Measurements from ENCODE around the gene ANKRD33B. TPM values are rescaled to one million over a fixed set of nuclear protein-coding genes. Genes with fewer than 3 reads are reported as not detected.

ANKRD33B gene
- total and polyA plus RNA-seq, 2 experiments from 2014 or later, result 2.9 to 15.4 TPM

GRCh38 chr5:10518347-10518746 lies 45.5 kb upstream of the ANKRD33B start (continued):
- TF ChIP-seq CTCF (conservative IDR thresholded peaks at IDR 0.05; ENCODE audit: low read depth in 2 of 2) (no peak), EZH2 (IDR thresholded peaks at IDR 0.05; ENCODE audit: low read depth, unreplicated experiment) (no peak)
- TF ChIP-seq, protein P1, sequence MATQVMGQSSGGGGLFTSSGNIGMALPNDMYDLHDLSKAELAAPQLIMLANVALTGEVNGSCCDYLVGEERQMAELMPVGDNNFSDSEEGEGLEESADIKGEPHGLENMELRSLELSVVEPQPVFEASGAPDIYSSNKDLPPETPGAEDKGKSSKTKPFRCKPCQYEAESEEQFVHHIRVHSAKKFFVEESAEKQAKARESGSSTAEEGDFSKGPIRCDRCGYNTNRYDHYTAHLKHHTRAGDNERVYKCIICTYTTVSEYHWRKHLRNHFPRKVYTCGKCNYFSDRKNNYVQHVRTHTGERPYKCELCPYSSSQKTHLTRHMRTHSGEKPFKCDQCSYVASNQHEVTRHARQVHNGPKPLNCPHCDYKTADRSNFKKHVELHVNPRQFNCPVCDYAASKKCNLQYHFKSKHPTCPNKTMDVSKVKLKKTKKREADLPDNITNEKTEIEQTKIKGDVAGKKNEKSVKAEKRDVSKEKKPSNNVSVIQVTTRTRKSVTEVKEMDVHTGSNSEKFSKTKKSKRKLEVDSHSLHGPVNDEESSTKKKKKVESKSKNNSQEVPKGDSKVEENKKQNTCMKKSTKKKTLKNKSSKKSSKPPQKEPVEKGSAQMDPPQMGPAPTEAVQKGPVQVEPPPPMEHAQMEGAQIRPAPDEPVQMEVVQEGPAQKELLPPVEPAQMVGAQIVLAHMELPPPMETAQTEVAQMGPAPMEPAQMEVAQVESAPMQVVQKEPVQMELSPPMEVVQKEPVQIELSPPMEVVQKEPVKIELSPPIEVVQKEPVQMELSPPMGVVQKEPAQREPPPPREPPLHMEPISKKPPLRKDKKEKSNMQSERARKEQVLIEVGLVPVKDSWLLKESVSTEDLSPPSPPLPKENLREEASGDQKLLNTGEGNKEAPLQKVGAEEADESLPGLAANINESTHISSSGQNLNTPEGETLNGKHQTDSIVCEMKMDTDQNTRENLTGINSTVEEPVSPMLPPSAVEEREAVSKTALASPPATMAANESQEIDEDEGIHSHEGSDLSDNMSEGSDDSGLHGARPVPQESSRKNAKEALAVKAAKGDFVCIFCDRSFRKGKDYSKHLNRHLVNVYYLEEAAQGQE (IDR thresholded peaks at IDR 0.05; ENCODE audit: unreplicated experiment), result no peak

DNA sequence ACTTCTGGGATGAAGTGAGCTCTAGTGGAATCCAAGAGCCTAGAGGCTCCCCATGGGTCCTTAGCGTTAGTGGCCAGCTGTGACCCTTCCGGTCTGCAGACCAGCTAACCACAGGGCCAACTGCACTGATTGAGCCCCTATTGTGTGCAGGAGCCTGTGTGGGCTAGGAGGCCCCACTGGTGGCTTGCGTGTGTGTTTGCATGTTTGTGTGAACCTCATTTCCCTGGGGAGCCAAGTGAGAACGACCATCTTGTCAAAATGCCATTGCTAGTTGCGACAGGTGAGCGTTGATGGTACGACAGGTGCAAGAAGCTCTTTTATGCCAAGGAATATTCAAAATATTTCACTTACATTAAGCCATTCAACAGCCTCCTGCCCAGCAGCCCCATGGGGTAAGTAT lies 44.1 kb upstream of the ANKRD33B start:
- Mint-ChIP-seq H3K27ac (no peak overlapping the region), H3K9me3 (peaks cover 23% of the 10 kb centered on the region), H3K4me1 (peaks cover 6% of the 10 kb centered on the region; the same call in 2 of the 3 replicates), H3K4me3 (no peak overlapping the region), H3K27me3 (ENCODE audit: insufficient read depth, low read depth, poor library complexity) (peaks cover 7% of the 10 kb centered on the region), H3K36me3 (ENCODE audit: low read depth) (peaks cover 15% of the 10 kb centered on the region; the same call in 1 of the 3 replicates)
- Histone ChIP-seq H3K4me3 (no peak overlapping the region), H2AFZ (no peak overlapping the region), H3K27me3 (ENCODE audit: insufficient read depth) (no peaks in the 10 kb centered on the region), H4K20me1 (replicated peaks; ENCODE audit: insufficient read depth) (no peaks in the 10 kb centered on the region), H3K4me2 (no peak overlapping the region), H3K79me2 (replicated peaks; ENCODE audit: insufficient read depth) (no peaks in the 10 kb centered on the region), H3K27ac (ENCODE audit: low read depth) (no peak overlapping the region), H3F3A (replicated peaks; ENCODE audit: low read depth) (no peaks in the 10 kb centered on the region), H3K36me3 (ENCODE audit: insufficient read depth) (no peaks in the 10 kb centered on the region), H3K4me1 (ENCODE audit: insufficient read depth) (no peaks in the 10 kb centered on the region; the same call in 1 of the 2 replicates), H3K9me2 (ENCODE audit: insufficient read depth) (no peaks in the 10 kb centered on the region)
- TF ChIP-seq CREB1 (CRISPR knock-in tag; IDR thresholded peaks at IDR 0.05; ENCODE audit: low read depth) (no peak), ETS1 (IDR thresholded peaks at IDR 0.05) (no peak), EZH2 (IDR thresholded peaks at IDR 0.05; ENCODE audit: low read depth, unreplicated experiment) (no peak)
- no peak for ATAC-seq
- DNase-seq (ENCODE audit: low spot score), result no peak

DNA sequence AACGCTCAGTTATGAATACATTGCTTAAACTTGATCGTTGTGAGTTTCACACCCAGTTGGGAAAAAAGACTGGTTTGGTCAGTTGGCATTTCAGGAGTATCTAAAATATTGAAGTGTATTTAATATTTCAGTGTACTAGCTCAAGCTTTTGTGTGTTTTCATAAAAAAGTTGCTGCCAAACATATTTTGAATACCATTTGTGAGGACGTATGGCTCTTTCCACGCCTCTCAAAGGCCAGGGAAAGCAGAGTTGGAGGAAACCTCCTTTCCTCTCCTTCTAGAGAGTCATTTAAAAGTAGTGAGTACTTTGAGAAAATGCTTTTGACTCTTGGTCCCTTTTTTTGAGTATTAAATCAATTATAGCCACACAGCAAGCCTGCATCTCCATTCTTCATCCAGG lies 43.2 kb upstream of the ANKRD33B start:
- H3K27me3 ChIP-seq (ENCODE audit: insufficient read depth), result no peaks in the 10 kb centered on the region
- no peak overlapping the region for H3K27ac ChIP-seq (ENCODE audit: low read depth)
- H3K27ac Mint-ChIP-seq, result no peak overlapping the region
- no peaks in the 10 kb centered on the region for H3K36me3 ChIP-seq (ENCODE audit: insufficient read depth)
- H3K4me2 ChIP-seq, result no peak overlapping the region
- H3K4me1 Mint-ChIP-seq, result peaks cover 12% of the 10 kb centered on the region
- no peak for ATAC-seq
- no peak for DNase-seq (ENCODE audit: low spot score)
- no peaks in the 10 kb centered on the region for H3F3A ChIP-seq (replicated peaks; ENCODE audit: low read depth)
- H3K4me3 Mint-ChIP-seq, result no peak overlapping the region
- H3K4me1 ChIP-seq (ENCODE audit: insufficient read depth), result no peaks in the 10 kb centered on the region
- no peaks in the 10 kb centered on the region for H3K79me2 ChIP-seq (replicated peaks; ENCODE audit: insufficient read depth)
- peaks cover 23% of the 10 kb centered on the region for H3K9me3 Mint-ChIP-seq
- H3K4me3 ChIP-seq, result no peak overlapping the region
- no peaks in the 10 kb centered on the region for H4K20me1 ChIP-seq (replicated peaks; ENCODE audit: insufficient read depth)
- H3K27me3 Mint-ChIP-seq (ENCODE audit: insufficient read depth, low read depth, poor library complexity), result peaks cover 7% of the 10 kb centered on the region
- H3K9me2 ChIP-seq (ENCODE audit: insufficient read depth), result no peaks in the 10 kb centered on the region
- H3K36me3 Mint-ChIP-seq (ENCODE audit: low read depth), result peaks cover 15% of the 10 kb centered on the region; the same call in 1 of the 3 replicates
- no peak overlapping the region for H2AFZ ChIP-seq
- TF ChIP-seq ETS1 (IDR thresholded peaks at IDR 0.05), result no peak
- no peak for TF ChIP-seq JUNB (IDR thresholded peaks at IDR 0.05; ENCODE audit: unreplicated experiment)
- no peak for TF ChIP-seq CTCF (conservative IDR thresholded peaks at IDR 0.05; ENCODE audit: low read depth in 2 of 2)
- no peak for TF ChIP-seq EZH2 (IDR thresholded peaks at IDR 0.05; ENCODE audit: low read depth, unreplicated experiment)
- TF ChIP-seq ZNF331 (CRISPR knock-in tag; IDR thresholded peaks at IDR 0.05; ENCODE audit: low read depth), result no peak
- TF ChIP-seq, protein P1 (IDR thresholded peaks at IDR 0.05; ENCODE audit: unreplicated experiment), result no peak

All from GM23338 (cell line).